Colonic mucosa (tissue), 4 donors: Measurements from ENCODE around the gene FAR2. TPM values are rescaled to one million over a fixed set of nuclear protein-coding genes. Genes with fewer than 3 reads are reported as not detected.

Source experiments
- DNase-seq: peaks from one replicate; pipeline ENCODE4 v3.0.0-alpha.2; 2020
- H3K27ac ChIP-seq: fragments of 200-600 bp; one replicate; pipeline ENCODE4 v1.8.0; 2021
- H3K27me3 ChIP-seq: fragments of 200-600 bp; one replicate; pipeline ENCODE4 v1.8.0; 2021
- H3K36me3 ChIP-seq: fragments of 200-600 bp; one replicate; pipeline ENCODE4 v1.8.0; 2021
- H3K4me1 ChIP-seq: fragments of 200-600 bp; one replicate; pipeline ENCODE4 v1.8.0; 2021; ENCODE audit warnings: mild to moderate bottlenecking
- H3K4me3 ChIP-seq: fragments of 200-600 bp; one replicate; pipeline ENCODE4 v1.8.0; 2021
- H3K9ac ChIP-seq, 2 donors: one replicate each; pipeline ENCODE4 v1.7.0; 2013; ENCODE audit warnings: control low read depth in 2 of 2, low read depth in 2 of 2, low read length in 2 of 2
- H3K9me3 ChIP-seq: fragments of 200-600 bp; one replicate; pipeline ENCODE4 v1.8.0; 2021
- CTCF ChIP-seq: fragments of 200-600 bp; IDR thresholded peaks from one replicate; pipeline ENCODE4 v1.8.0; 2022; ENCODE audit warnings: antibody characterized with exemption, mild to moderate bottlenecking
- intact Hi-C: fragments of 100-400 bp; cut with DNase I; formaldehyde crosslinking; loops from one replicate; pipeline ENCODE4 v1.14.1; 2022
- total RNA-seq, 2 donors: library from RNA; stranded (reverse); fragmentation: NEBNext Ultra II Directional in 1 of 2; extraction: Animal tissue kit (Norgen Biotek cat#: 25700) in 1 of 2; gene quantifications; one replicate each; pipeline ENCODE4 v1.2.1, GENCODE V29; 2021
- donor health status: healthy.
- donor health status: DM: no; HTN: no; CAD: no.
- donor health status: DM: no; HTN: no; CAD: no.

FAR2 gene
- total RNA-seq, 2 donors from 2014 or later = 67.4 to 83.6 TPM

DNA sequence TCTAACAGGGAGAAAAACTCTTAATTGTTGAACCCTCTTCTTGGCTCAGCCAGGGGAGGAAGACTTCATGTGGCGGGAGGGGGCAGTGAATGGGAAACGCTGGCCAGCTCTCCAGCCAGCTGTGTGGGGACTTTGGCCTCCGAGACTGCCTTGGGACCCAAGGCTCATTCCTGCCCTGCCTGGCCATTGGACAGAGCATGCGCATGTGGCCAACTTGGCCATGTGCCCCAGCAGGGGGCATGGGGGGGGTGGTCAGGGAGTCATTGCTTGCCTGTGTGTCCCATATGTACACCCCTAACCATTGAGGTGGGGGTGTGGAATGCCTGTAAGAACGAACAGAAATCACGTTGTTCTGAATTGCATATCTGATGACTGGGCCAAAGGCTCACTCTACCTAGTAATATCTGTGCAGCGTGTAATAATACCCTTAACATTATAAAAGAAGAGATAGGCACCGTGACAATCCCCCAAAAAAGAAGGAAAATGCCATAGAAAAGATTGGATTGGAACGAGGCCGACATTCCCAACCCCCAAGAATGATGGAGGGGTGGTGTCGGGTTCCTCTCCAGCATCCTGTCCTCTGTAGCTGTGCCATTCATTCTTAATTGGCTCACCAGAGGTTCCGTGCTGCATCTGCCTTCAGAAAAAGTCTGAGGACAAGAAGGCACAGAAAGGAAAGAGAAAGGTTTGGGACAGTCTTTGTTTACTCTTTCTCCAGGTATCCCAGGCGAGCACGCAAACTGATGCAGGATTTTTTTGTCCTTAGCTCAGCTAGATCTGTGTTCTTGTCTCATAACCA is 3.5 kb upstream of the FAR2 start:
- Histone ChIP-seq H3K4me1 (no peaks in the 10 kb centered on the region), H3K27ac (no peak overlapping the region), H3K27me3 (no peaks in the 10 kb centered on the region), H3K36me3 (no peaks in the 10 kb centered on the region), H3K4me3 (no peak overlapping the region), H3K9me3 (no peaks in the 10 kb centered on the region), H3K9ac (no peak overlapping the region)
- no peak for TF ChIP-seq CTCF
- intact Hi-C loops = no loop called here
- DNase-seq = no peak

- intact Hi-C loops = no loop called here
Observed at GRCh38 chr12:29146196-29146595, 2.9 kb upstream of the FAR2 start.

GRCh38 chr12:29147731-29148595 is 1.1 kb upstream of the FAR2 start:
- TF ChIP-seq CTCF = no peak
- peak; percentile 81 for DNase-seq
- intact Hi-C loops = no loop called here
- peaks cover 3% of the 10 kb centered on the region for H3K4me1 ChIP-seq
- peak overlapping the region; percentile 80 to 94 for H3K9ac ChIP-seq
- no peaks in the 10 kb centered on the region for H3K27me3 ChIP-seq
- H3K4me3 ChIP-seq = peak overlapping the region; percentile 78
- no peaks in the 10 kb centered on the region for H3K36me3 ChIP-seq
- H3K27ac ChIP-seq = peak overlapping the region; percentile 84
- H3K9me3 ChIP-seq = no peaks in the 10 kb centered on the region

More at GRCh38 chr12:29146196-29146595, 2.9 kb upstream of the FAR2 start:
- Histone ChIP-seq H3K9me3 (no peaks in the 10 kb centered on the region), H3K27ac (no peak overlapping the region), H3K27me3 (no peaks in the 10 kb centered on the region), H3K4me3 (no peak overlapping the region), H3K36me3 (no peaks in the 10 kb centered on the region), H3K4me1 (no peaks in the 10 kb centered on the region), H3K9ac (no peak overlapping the region)
- TF ChIP-seq CTCF = no peak
- no peak for DNase-seq

DNA sequence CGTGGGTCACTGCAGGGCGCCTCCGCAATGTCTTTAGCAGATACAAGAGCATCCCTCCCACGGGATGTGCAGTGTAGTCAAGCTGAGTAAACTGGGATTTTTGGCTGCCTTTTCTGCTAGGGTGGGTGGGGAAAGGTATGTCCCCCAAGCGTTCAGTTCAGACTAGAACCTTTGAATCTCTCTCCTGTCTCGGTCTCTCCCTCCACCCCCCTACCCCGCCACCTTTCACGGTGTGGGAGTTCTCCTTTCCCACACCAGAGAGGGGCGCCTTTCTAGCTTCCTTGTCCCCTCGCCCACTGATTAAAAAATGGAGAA is 525 bp upstream of the FAR2 start:
- no peaks in the 10 kb centered on the region for H3K27me3 ChIP-seq
- peak overlapping the region; percentile 84 for H3K27ac ChIP-seq
- H3K4me3 ChIP-seq = peak overlapping the region; percentile 78
- no peaks in the 10 kb centered on the region for H3K9me3 ChIP-seq
- H3K36me3 ChIP-seq = no peaks in the 10 kb centered on the region
- intact Hi-C loops = no loop called here
- peaks cover 3% of the 10 kb centered on the region for H3K4me1 ChIP-seq
- DNase-seq = no peak
- TF ChIP-seq CTCF = no peak
- H3K9ac ChIP-seq = peak overlapping the region; percentile 80 to 94

GRCh38 chr12:29149691-29150281 is 708 bp downstream of the FAR2 start:
- peak overlapping the region; percentile 80 to 94 for H3K9ac ChIP-seq

More at GRCh38 chr12:29149691-29150281, 708 bp downstream of the FAR2 start:
- Histone ChIP-seq H3K27ac (peak overlapping the region; percentile 84), H3K4me3 (peak overlapping the region; percentile 78), H3K9me3 (no peaks in the 10 kb centered on the region), H3K36me3 (no peaks in the 10 kb centered on the region), H3K4me1 (peaks cover 3% of the 10 kb centered on the region), H3K27me3 (no peaks in the 10 kb centered on the region)
- peak; percentile 61 for DNase-seq
- no peak for TF ChIP-seq CTCF
- intact Hi-C loops = loop anchor here (10.0 kb wide), 1 partner anchor 65 kb away; no protein-coding TSS in a partner anchor
